GM12875 (cell line): ENCODE data around the gene LGR4.

Experiments used
- H3K4me3 ChIP-seq: one replicate; pipeline ENCODE4 v1.5.1; 2011; ENCODE audit warnings: low read depth, low read length, control low read depth
- CTCF ChIP-seq: IDR thresholded peaks from 2 replicates; pipeline ENCODE4 v1.5.1; 2011; ENCODE audit warnings: low read depth, mild to moderate bottlenecking, control low read depth, inconsistent platforms, low read length, moderate library complexity, borderline replicate concordance; ENCODE audit not compliant: insufficient read depth

The LGR4 gene

GRCh38 chr11:27395556-27396258 lies 76.9 kb downstream of the LGR4 start:
- no peak for TF ChIP-seq CTCF
- H3K4me3 ChIP-seq = no peak overlapping the region

- TF ChIP-seq CTCF = no peak
- H3K4me3 ChIP-seq = no peak overlapping the region
Measured at GRCh38 chr11:27394781-27395228, 77.8 kb downstream of the LGR4 start.

GRCh38 chr11:27392278-27393114 lies 80.1 kb downstream of the LGR4 start:
- no peak for TF ChIP-seq CTCF
- H3K4me3 ChIP-seq = no peak overlapping the region

GRCh38 chr11:27391331-27392015 lies 81.1 kb downstream of the LGR4 start:
- TF ChIP-seq CTCF = no peak
- H3K4me3 ChIP-seq = no peak overlapping the region

GRCh38 chr11:27390318-27391295 lies 82.0 kb downstream of the LGR4 start:
- TF ChIP-seq CTCF = no peak
- H3K4me3 ChIP-seq = no peak overlapping the region

GRCh38 chr11:27388869-27389268 lies 83.7 kb downstream of the LGR4 start:
- no peak overlapping the region for H3K4me3 ChIP-seq
- TF ChIP-seq CTCF = no peak
